OCI-LY1 (cell line): ENCODE data around the gene LGALS14.
"Not testable (repeated sequence)": the region's sequence is repeated elsewhere in the genome, so short reads cannot be mapped to it uniquely, and the experiment has no call there.

Experiments
- H2AFZ ChIP-seq: fragments of 200-600 bp; sonication (generic), shearing (Covaris generic); 2 replicates; pipeline ENCODE4 v1.6.0; 2014; ENCODE audit warnings: antibody characterized with exemption, mild to moderate bottlenecking, low read length
- H3F3A ChIP-seq: fragments of 200-600 bp; sonication (generic), shearing (Covaris generic); 2 replicates; pipeline ENCODE4 v1.6.0; 2014; ENCODE audit warnings: mild to moderate bottlenecking, antibody characterized with exemption, low read length, moderate library complexity; ENCODE audit not compliant: insufficient read depth
- H3K27ac ChIP-seq: fragments of 200-600 bp; sonication (generic); 2 replicates; pipeline ENCODE4 v1.5.1; 2014; ENCODE audit warnings: low read length, mixed run types, mild to moderate bottlenecking, low read depth; ENCODE audit not compliant: poor library complexity, severe bottlenecking
- H3K27me3 ChIP-seq: fragments of 200-600 bp; sonication (generic); 2 replicates; pipeline ENCODE4 v1.6.0; 2014; ENCODE audit warnings: antibody characterized with exemption, mild to moderate bottlenecking, low read length, moderate library complexity; ENCODE audit not compliant: insufficient read depth
- H3K36me3 ChIP-seq: fragments of 200-600 bp; sonication (generic); 2 replicates; pipeline ENCODE4 v1.6.1; 2014; ENCODE audit warnings: mild to moderate bottlenecking, antibody characterized with exemption, low read length, moderate library complexity, mixed read lengths; ENCODE audit not compliant: insufficient read depth
- H3K4me1 ChIP-seq: fragments of 200-600 bp; sonication (generic); 2 replicates; pipeline ENCODE4 v1.5.1; 2014; ENCODE audit warnings: mild to moderate bottlenecking, low read length, moderate library complexity; ENCODE audit not compliant: insufficient read depth, severe bottlenecking
- H3K4me2 ChIP-seq: fragments of 200-600 bp; sonication (generic), shearing (Covaris generic); 2 replicates; pipeline ENCODE4 v1.6.1; 2014; ENCODE audit warnings: low read length
- H3K4me3 ChIP-seq: fragments of 200-600 bp; sonication (generic); 2 replicates; pipeline ENCODE4 v1.5.1; 2014; ENCODE audit warnings: low read length, low read depth, mild to moderate bottlenecking, mixed read lengths; ENCODE audit not compliant: poor library complexity, severe bottlenecking
- H3K79me2 ChIP-seq: fragments of 200-600 bp; shearing (Covaris generic); 2 replicates; pipeline ENCODE4 v1.6.1; 2016; ENCODE audit warnings: mixed run types, low read length, mixed read lengths; ENCODE audit not compliant: insufficient read depth
- H3K9ac ChIP-seq: fragments of 200-600 bp; sonication (generic), shearing (Covaris generic); 2 replicates; pipeline ENCODE4 v1.6.1; 2014; ENCODE audit warnings: mild to moderate bottlenecking, low read length, mixed read lengths
- H3K9me2 ChIP-seq: fragments of 200-600 bp; sonication (generic), shearing (Covaris generic); 2 replicates; pipeline ENCODE4 v1.6.1; 2014; ENCODE audit warnings: low read depth, mild to moderate bottlenecking, low read length, mixed read lengths
- H3K9me3 ChIP-seq: fragments of 200-600 bp; shearing (Covaris generic); 2 replicates; pipeline ENCODE4 v1.6.1; 2014; ENCODE audit warnings: low read length, mixed read lengths
- H4K20me1 ChIP-seq: fragments of 200-600 bp; sonication (generic), shearing (Covaris generic); 2 replicates; pipeline ENCODE4 v1.6.0; 2016; ENCODE audit warnings: mild to moderate bottlenecking, low read length; ENCODE audit not compliant: insufficient read depth
- EZH2 ChIP-seq: fragments of 200-600 bp; sonication (generic), shearing (Covaris generic); IDR thresholded peaks from 2 replicates; pipeline ENCODE4 v1.8.0; 2017; ENCODE audit warnings: borderline replicate concordance, mixed run types, mild to moderate bottlenecking, antibody characterized with exemption, low read length, moderate library complexity, mixed read lengths
- TF ChIP-seq, protein P1 (sequence below): fragments of 200-600 bp; sonication (generic), shearing (Covaris generic); IDR thresholded peaks from 2 replicates; pipeline ENCODE4 v1.5.1; 2017; ENCODE audit warnings: mild to moderate bottlenecking, antibody characterized with exemption, low read length, moderate library complexity, mixed read lengths

LGALS14 gene

DNA sequence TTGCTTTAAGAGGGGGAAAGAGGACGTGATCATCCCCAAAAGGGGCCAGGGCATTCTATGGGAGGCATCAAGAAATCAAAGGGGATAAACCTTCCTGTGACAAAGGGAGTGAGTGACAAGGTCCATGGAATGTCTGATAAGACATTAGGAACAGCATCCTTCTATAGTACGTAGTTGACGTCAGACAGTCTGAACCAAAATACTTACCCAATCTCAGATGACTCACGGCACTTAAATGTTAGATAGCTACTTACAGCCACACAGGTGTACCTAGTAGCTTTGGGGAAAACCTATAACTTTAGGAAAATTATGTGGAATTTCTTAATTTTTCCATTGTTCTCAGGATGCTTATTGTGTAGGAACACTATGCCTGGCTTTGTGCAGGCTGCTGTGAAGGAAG, 43.6 kb upstream of the LGALS14 start:
- H3K4me2 ChIP-seq: no peak overlapping the region
- H3K79me2 ChIP-seq: no peaks in the 10 kb centered on the region
- H3K4me1 ChIP-seq: no peaks in the 10 kb centered on the region
- no peak overlapping the region for H3K4me3 ChIP-seq
- TF ChIP-seq EZH2: no peak
- TF ChIP-seq, protein P1, sequence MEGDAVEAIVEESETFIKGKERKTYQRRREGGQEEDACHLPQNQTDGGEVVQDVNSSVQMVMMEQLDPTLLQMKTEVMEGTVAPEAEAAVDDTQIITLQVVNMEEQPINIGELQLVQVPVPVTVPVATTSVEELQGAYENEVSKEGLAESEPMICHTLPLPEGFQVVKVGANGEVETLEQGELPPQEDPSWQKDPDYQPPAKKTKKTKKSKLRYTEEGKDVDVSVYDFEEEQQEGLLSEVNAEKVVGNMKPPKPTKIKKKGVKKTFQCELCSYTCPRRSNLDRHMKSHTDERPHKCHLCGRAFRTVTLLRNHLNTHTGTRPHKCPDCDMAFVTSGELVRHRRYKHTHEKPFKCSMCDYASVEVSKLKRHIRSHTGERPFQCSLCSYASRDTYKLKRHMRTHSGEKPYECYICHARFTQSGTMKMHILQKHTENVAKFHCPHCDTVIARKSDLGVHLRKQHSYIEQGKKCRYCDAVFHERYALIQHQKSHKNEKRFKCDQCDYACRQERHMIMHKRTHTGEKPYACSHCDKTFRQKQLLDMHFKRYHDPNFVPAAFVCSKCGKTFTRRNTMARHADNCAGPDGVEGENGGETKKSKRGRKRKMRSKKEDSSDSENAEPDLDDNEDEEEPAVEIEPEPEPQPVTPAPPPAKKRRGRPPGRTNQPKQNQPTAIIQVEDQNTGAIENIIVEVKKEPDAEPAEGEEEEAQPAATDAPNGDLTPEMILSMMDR: no peak
- no peaks in the 10 kb centered on the region for H3K9me3 ChIP-seq
- no peaks in the 10 kb centered on the region for H3F3A ChIP-seq
- no peak overlapping the region for H3K27ac ChIP-seq
- H3K9me2 ChIP-seq: no peaks in the 10 kb centered on the region
- no peaks in the 10 kb centered on the region for H3K36me3 ChIP-seq
- no peaks in the 10 kb centered on the region for H4K20me1 ChIP-seq
- no peak overlapping the region for H2AFZ ChIP-seq
- H3K27me3 ChIP-seq: no peaks in the 10 kb centered on the region
- no peak overlapping the region for H3K9ac ChIP-seq

DNA sequence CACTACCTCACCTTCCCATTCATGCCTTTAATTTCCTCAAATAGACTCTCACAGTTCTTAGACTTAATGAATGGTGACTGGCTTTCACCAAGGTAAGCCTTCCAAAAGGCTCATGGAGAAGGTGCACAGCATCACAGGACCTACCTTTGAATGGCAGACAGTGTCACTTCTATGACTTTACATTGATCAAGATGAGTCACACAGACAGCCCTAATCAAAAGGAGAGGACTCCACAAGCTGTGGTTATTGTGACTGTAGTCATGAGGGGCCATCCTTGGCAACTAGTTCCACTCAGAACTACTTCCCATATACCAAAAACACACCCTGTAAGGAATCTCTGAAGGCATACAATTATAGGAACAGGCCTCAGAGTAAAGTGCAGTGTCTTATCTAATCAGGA, 42.7 kb upstream of the LGALS14 start:
- Histone ChIP-seq H3K9me3 (no peaks in the 10 kb centered on the region), H3K27me3 (no peaks in the 10 kb centered on the region), H3K27ac (no peak overlapping the region)

DNA sequence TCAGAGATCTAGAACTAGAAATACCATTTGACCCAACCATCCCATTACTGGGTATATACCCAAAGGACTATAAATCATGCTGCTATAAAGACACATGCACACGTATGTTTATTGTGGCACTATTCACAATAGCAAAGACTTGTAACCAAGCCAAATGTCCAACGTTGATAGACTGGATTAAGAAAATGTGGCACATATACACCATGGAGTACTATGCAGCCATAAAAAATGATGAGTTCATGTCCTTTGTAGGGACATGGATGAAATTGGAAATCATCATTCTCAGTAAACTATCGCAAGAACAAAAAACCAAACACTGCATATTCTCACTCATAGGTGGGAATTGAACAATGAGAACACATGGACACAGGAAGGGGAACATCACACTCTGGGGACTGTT, 34.4 kb upstream of the LGALS14 start:
- not testable (repeated sequence) for H3K9me2 ChIP-seq, H3K79me2 ChIP-seq, H3K27me3 ChIP-seq, H3K27ac ChIP-seq, H3K4me2 ChIP-seq, H3K4me1 ChIP-seq, H2AFZ ChIP-seq, H3K9ac ChIP-seq, H3F3A ChIP-seq, H3K4me3 ChIP-seq, H3K9me3 ChIP-seq, H3K36me3 ChIP-seq, H4K20me1 ChIP-seq

More for the DNA sequence above, 42.7 kb upstream of the LGALS14 start:
- Histone ChIP-seq H3K9me2 (no peaks in the 10 kb centered on the region), H3F3A (no peaks in the 10 kb centered on the region), H3K4me3 (no peak overlapping the region), H2AFZ (no peak overlapping the region), H3K79me2 (no peaks in the 10 kb centered on the region), H3K36me3 (no peaks in the 10 kb centered on the region), H3K4me2 (no peak overlapping the region), H3K4me1 (no peaks in the 10 kb centered on the region), H3K9ac (no peak overlapping the region), H4K20me1 (no peaks in the 10 kb centered on the region)
- TF ChIP-seq, protein P1: no peak
- no peak for TF ChIP-seq EZH2

DNA sequence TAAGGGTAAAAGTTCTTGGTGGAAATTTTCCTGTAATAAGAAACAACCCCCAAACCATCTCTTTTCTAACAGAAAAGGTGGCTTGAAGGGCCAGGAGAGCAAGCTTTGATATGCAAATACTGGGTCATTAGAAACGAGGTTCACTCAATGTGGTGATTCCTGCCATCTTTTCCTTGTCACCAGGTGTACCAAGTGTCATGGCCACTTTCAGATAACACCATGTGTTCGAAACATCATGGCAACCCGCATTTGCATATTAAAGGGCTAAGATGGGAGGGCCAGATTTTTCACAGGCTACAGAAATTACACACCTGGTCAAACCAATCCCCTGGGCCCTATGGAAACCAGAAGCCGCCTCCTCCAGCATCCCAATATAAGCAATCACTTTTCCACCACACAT, 33.3 kb upstream of the LGALS14 start:
- 0 out of 2 replicates have a peak, but pooled peaks cover 6% of the 10 kb centered on the region for H3K27me3 ChIP-seq
- H3K9me2 ChIP-seq: no peaks in the 10 kb centered on the region
- no peaks in the 10 kb centered on the region for H3K79me2 ChIP-seq
- no peak overlapping the region for H3K27ac ChIP-seq
- H3K4me3 ChIP-seq: no peak overlapping the region
- H4K20me1 ChIP-seq: no peaks in the 10 kb centered on the region
- no peaks in the 10 kb centered on the region for H3F3A ChIP-seq
- H3K9ac ChIP-seq: no peak overlapping the region
- TF ChIP-seq EZH2: no peak
- TF ChIP-seq, protein P1: no peak
- no peaks in the 10 kb centered on the region for H3K36me3 ChIP-seq
- no peaks in the 10 kb centered on the region for H3K4me1 ChIP-seq
- 0 out of 2 replicates have a peak, but pooled peaks cover 4% of the 10 kb centered on the region for H3K9me3 ChIP-seq
- H3K4me2 ChIP-seq: no peak overlapping the region
- no peak overlapping the region for H2AFZ ChIP-seq
